Astrocyte of the cerebellum (primary cell): Measurements from ENCODE around the gene LIG4.

ENCODE experiments used
- DNase-seq: peaks from one replicate; pipeline ENCODE4 v3.0.0-alpha.2; 2011; ENCODE audit warnings: low read depth
- H3K4me3 ChIP-seq: 2 replicates; pipeline ENCODE4 v1.5.1; 2011; ENCODE audit warnings: mild to moderate bottlenecking, low read depth, low read length, moderate library complexity
- in situ Hi-C: cut with HindIII; loops from 2 replicates; pipeline ENCODE4 v1.10.0; 2017; ENCODE audit warnings: low sequenced_read_pairs
- TF ChIP-seq, protein P1 (sequence below): IDR thresholded peaks from 2 replicates; pipeline ENCODE4 v1.5.1; 2012; ENCODE audit warnings: low read length, low read depth, moderate library complexity, mild to moderate bottlenecking; ENCODE audit errors: missing control alignments

The LIG4 gene

DNA sequence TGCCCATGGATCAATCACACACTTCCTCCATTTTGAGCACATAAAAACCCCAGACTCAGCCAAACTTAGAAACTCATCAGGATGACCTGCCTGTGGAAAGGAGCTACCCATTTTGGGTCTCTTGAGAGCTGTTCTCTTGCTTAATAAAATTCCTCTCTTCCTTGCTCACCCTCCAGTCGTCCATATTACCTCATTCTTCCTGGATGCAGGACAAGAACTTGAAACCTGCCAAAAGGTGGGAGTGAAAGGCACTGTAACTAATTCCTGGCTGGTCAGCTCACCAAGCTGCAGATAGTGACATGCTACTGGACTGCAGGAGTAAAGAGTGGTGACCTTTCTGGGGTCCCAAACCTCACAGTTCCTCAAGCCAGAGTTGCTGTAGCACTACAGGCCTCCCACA lies 20.2 kb downstream of the LIG4 start:
- TF ChIP-seq, protein P1, sequence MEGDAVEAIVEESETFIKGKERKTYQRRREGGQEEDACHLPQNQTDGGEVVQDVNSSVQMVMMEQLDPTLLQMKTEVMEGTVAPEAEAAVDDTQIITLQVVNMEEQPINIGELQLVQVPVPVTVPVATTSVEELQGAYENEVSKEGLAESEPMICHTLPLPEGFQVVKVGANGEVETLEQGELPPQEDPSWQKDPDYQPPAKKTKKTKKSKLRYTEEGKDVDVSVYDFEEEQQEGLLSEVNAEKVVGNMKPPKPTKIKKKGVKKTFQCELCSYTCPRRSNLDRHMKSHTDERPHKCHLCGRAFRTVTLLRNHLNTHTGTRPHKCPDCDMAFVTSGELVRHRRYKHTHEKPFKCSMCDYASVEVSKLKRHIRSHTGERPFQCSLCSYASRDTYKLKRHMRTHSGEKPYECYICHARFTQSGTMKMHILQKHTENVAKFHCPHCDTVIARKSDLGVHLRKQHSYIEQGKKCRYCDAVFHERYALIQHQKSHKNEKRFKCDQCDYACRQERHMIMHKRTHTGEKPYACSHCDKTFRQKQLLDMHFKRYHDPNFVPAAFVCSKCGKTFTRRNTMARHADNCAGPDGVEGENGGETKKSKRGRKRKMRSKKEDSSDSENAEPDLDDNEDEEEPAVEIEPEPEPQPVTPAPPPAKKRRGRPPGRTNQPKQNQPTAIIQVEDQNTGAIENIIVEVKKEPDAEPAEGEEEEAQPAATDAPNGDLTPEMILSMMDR: no peak
- no peak for DNase-seq
- no peak overlapping the region for H3K4me3 ChIP-seq
- in situ Hi-C loops: no loop called here

GRCh38 chr13:108194435-108194936 lies 20.9 kb downstream of the LIG4 start:
- TF ChIP-seq, protein P1: no peak
- H3K4me3 ChIP-seq: no peak overlapping the region
- no peak for DNase-seq
- in situ Hi-C loops: no loop called here

DNA sequence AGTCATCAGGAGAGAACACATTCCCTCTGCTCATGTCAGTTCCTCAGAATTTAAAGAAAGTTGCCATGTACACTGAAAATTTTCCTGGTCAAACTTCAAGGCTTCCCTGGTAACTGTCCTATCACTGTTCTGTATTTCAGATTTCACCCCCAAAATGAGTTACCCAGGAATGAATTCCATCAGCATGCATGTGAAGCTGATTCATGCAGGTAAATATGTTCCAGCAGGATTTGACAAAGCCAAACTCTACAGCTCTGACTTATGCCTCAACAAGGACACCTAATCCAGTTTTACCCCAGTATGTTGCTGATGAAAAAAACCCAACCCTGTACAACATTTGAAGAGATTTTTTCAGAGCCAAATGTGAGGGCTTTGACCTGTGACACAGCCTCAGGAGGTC lies 21.5 kb downstream of the LIG4 start:
- no peak overlapping the region for H3K4me3 ChIP-seq
- in situ Hi-C loops: no loop called here
- DNase-seq: no peak
- TF ChIP-seq, protein P1: no peak

GRCh38 chr13:108190897-108191296 lies 24.4 kb downstream of the LIG4 start:
- in situ Hi-C loops: no loop called here
- H3K4me3 ChIP-seq: no peak overlapping the region
- TF ChIP-seq, protein P1: no peak
- DNase-seq: no peak

GRCh38 chr13:108188260-108188659 lies 27.1 kb downstream of the LIG4 start:
- in situ Hi-C loops: no loop called here
- DNase-seq: no peak
- H3K4me3 ChIP-seq: no peak overlapping the region
- TF ChIP-seq, protein P1: no peak

DNA sequence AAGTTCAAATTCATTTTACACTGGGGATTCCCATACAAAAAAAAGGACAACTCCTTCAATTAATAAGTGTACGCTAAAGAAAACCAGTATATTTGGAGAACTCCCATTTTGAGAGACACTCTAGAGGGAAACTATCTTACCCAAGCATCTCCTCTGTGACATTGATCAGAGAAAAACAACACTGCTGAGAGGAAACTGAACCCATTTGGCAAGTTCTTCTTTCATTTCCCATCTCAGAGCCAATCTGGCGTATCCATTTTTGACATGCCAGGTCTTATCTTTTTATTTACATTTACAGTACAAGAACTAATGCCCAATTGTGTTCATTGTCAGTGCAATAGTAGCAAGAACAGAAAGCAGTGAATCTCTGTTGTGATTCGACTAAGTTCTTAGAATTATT lies 30.1 kb downstream of the LIG4 start:
- TF ChIP-seq, protein P1: no peak
- H3K4me3 ChIP-seq: no peak overlapping the region
- DNase-seq: no peak
- in situ Hi-C loops: no loop called here

GRCh38 chr13:108182652-108183051 lies 32.7 kb downstream of the LIG4 start:
- in situ Hi-C loops: no loop called here
- TF ChIP-seq, protein P1: no peak

More at GRCh38 chr13:108182652-108183051, 32.7 kb downstream of the LIG4 start:
- no peak for DNase-seq
- H3K4me3 ChIP-seq: no peak overlapping the region
